H1 (cell line): ENCODE data around the gene FGF4. TPM values are rescaled to one million over a fixed set of nuclear protein-coding genes. Genes with fewer than 3 reads are reported as not detected.
A peak's percentile ranks its signal among the peaks of the same experiment; 100 is the strongest.

Experiments used
- ASH2L ChIP-seq: fragments of 200-600, 300-600 bp; sonication (generic); IDR thresholded peaks from one replicate; pipeline ENCODE4 v1.7.1; 2017; ENCODE audit warnings: low read length
- CHD1 ChIP-seq: IDR thresholded peaks from 2 replicates; pipeline ENCODE4 v1.6.1; 2012; ENCODE audit warnings: low read depth, low read length, improper control_type of control experiment
- GTF2F1 ChIP-seq: IDR thresholded peaks from 2 replicates; pipeline ENCODE4 v1.6.1; 2012; ENCODE audit warnings: low read depth, low read length, improper control_type of control experiment, borderline replicate concordance
- JUN ChIP-seq: IDR thresholded peaks from 2 replicates; pipeline ENCODE4 v1.6.1; 2011; ENCODE audit warnings: low read depth, mild to moderate bottlenecking, improper control_type of control experiment, low read length
- JUND ChIP-seq: IDR thresholded peaks from 2 replicates; pipeline ENCODE4 v1.6.1; 2011; ENCODE audit warnings: mild to moderate bottlenecking, improper control_type of control experiment, low read length
- NANOG ChIP-seq: IDR thresholded peaks from 2 replicates; pipeline ENCODE4 v1.6.1; 2011; ENCODE audit warnings: low read length, low read depth, mild to moderate bottlenecking, inconsistent platforms; ENCODE audit not compliant: insufficient read depth, poor library complexity, severe bottlenecking
- RAD21 ChIP-seq, 2 experiments: IDR thresholded peaks in 1 of 2; conservative IDR thresholded peaks in 1 of 2; 2 replicates each; pipeline ENCODE4 v1.6.1; 2011; ENCODE audit warnings: low read depth in 2 of 2, low read length in 2 of 2, improper control_type of control experiment in 1 of 2, inconsistent platforms in 1 of 2, mild to moderate bottlenecking in 1 of 2, moderate library complexity in 1 of 2
- SIRT6 ChIP-seq: IDR thresholded peaks from one replicate; pipeline ENCODE4 v1.7.1; 2012; ENCODE audit warnings: low read length, inconsistent platforms
- SIX5 ChIP-seq: IDR thresholded peaks from 2 replicates; pipeline ENCODE4 v1.6.1; 2011; ENCODE audit warnings: mild to moderate bottlenecking, low read depth, low read length
- SP1 ChIP-seq: IDR thresholded peaks from 2 replicates; pipeline ENCODE4 v1.6.1; 2011; ENCODE audit warnings: low read depth, low read length
- polyA plus RNA-seq, 7 experiments: library from polyadenylated mRNA; depleted of rRNA in 3 of 7; stranded (reverse) in 5 of 7; unstranded in 2 of 7; fragments of >200 nt in 5 of 7; fragments of 200-250 nt in 2 of 7; gene quantifications; 1 replicate in 5 of 7; 2 replicates in 1 of 7; 4 replicates in 1 of 7; pipeline versions ENCODE4 v1.2.1 to v1.2.3, GENCODE V29; 2011 to 2013; ENCODE audit warnings: missing spikeins in 2 of 7, mixed read lengths in 2 of 7
- total RNA-seq: library from RNA; stranded (reverse); fragmentation: NEBNext Ultra II Directional; extraction: Animal tissue kit (Norgen Biotek cat#: 25700); gene quantifications from 2 replicates; pipeline ENCODE4 v1.2.1, GENCODE V29; 2021
- TF ChIP-seq, protein P1 (sequence below): IDR thresholded peaks from 2 replicates; pipeline ENCODE4 v1.6.1; 2011; ENCODE audit warnings: low read length, improper control_type of control experiment
- TF ChIP-seq, protein P2 (sequence below): IDR thresholded peaks from 2 replicates; pipeline ENCODE4 v1.6.1; 2011; ENCODE audit warnings: low read depth, mild to moderate bottlenecking, low read length; ENCODE audit not compliant: insufficient read depth
- TF ChIP-seq, protein P3 (sequence below): IDR thresholded peaks from 2 replicates; pipeline ENCODE4 v1.6.1; 2012; ENCODE audit warnings: inconsistent platforms
- TF ChIP-seq, protein P4 (sequence below): IDR thresholded peaks from 2 replicates; pipeline ENCODE4 v1.6.1; 2012; ENCODE audit warnings: low read length, inconsistent platforms

Gene FGF4
- total and polyA plus RNA-seq, 2 of the 8 experiments (the other 6 are each of a cell fraction or from before 2014, with no cell fraction given), result 0.57 to 2.0 TPM

DNA sequence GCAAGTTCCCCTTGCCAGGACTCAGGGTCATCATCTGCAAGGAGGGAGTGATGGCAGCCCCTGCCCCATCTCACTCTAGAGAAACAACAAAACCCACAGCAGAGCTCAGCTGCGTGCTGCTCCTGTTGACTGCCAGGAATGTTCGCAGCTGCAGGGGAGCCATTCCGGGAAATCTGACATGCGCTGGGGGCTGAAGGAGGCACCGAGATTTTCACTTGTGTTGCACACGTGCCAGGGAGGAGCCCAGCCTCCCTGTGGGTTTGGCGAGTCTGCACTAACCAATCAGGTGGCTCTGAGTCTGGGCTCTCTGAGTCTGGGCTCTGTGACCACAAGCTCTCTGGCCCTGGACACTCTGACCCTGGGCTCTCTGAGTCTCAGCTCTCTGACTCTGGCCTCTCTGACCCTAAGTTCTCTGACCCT is 33.5 kb upstream of the FGF4 start (continued):
- TF ChIP-seq, protein P1, sequence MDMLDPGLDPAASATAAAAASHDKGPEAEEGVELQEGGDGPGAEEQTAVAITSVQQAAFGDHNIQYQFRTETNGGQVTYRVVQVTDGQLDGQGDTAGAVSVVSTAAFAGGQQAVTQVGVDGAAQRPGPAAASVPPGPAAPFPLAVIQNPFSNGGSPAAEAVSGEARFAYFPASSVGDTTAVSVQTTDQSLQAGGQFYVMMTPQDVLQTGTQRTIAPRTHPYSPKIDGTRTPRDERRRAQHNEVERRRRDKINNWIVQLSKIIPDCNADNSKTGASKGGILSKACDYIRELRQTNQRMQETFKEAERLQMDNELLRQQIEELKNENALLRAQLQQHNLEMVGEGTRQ, result no peak
- TF ChIP-seq SIRT6, result no peak
- TF ChIP-seq, protein P2, sequence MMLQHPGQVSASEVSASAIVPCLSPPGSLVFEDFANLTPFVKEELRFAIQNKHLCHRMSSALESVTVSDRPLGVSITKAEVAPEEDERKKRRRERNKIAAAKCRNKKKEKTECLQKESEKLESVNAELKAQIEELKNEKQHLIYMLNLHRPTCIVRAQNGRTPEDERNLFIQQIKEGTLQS, result no peak
- no peak for TF ChIP-seq CHD1
- no peak for TF ChIP-seq ASH2L
- TF ChIP-seq SP1, result no peak
- TF ChIP-seq, protein P3, sequence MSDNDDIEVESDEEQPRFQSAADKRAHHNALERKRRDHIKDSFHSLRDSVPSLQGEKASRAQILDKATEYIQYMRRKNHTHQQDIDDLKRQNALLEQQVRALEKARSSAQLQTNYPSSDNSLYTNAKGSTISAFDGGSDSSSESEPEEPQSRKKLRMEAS, result peak; percentile 62; the same call in 1 of the 2 replicates
- no peak for TF ChIP-seq GTF2F1
- no peak for TF ChIP-seq RAD21 (IDR thresholded peaks at IDR 0.05 in 1 of 2, conservative IDR thresholded peaks at IDR 0.05 in 1 of 2; ENCODE audit: low read depth in 2 of 2, low read length in 2 of 2)
- TF ChIP-seq, protein P4, sequence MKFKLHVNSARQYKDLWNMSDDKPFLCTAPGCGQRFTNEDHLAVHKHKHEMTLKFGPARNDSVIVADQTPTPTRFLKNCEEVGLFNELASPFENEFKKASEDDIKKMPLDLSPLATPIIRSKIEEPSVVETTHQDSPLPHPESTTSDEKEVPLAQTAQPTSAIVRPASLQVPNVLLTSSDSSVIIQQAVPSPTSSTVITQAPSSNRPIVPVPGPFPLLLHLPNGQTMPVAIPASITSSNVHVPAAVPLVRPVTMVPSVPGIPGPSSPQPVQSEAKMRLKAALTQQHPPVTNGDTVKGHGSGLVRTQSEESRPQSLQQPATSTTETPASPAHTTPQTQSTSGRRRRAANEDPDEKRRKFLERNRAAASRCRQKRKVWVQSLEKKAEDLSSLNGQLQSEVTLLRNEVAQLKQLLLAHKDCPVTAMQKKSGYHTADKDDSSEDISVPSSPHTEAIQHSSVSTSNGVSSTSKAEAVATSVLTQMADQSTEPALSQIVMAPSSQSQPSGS, result no peak
- TF ChIP-seq SIX5, result no peak
- TF ChIP-seq NANOG, result no peak
- TF ChIP-seq JUND, result no peak
- no peak for TF ChIP-seq JUN
